Mucosa of descending colon (tissue), 3 donors: ENCODE results near the gene PRR5L. TPM values are rescaled to one million over a fixed set of nuclear protein-coding genes. Genes with fewer than 3 reads are reported as not detected.

ENCODE experiments used
- ATAC-seq: fragments of 200-7000 bp; cut with Tn5 transposase; one replicate; pipeline ENCODE4 v1.9.1; 2020; ENCODE audit warnings: mild to moderate bottlenecking, moderate library complexity
- DNase-seq, 3 donors: peaks; one replicate each; pipeline ENCODE4 v3.0.0-alpha.2; 2020
- H3K36me3 ChIP-seq: fragments of 200-600 bp; one replicate; pipeline ENCODE4 v1.8.0; 2021; ENCODE audit warnings: low read depth, mild to moderate bottlenecking
- H3K4me1 ChIP-seq: fragments of 200-600 bp; one replicate; pipeline ENCODE4 v1.8.0; 2021; ENCODE audit warnings: low read depth, mild to moderate bottlenecking
- H3K4me3 ChIP-seq: fragments of 200-600 bp; one replicate; pipeline ENCODE4 v1.8.0; 2021; ENCODE audit warnings: mild to moderate bottlenecking
- H3K9me3 ChIP-seq: fragments of 200-600 bp; one replicate; pipeline ENCODE4 v1.8.0; 2021; ENCODE audit warnings: mild to moderate bottlenecking
- intact Hi-C, 2 donors: fragments of 100-400 bp; cut with DNase I in 1 of 2; cut with micrococcal nuclease in 1 of 2; formaldehyde crosslinking; loops; one replicate each; pipeline versions ENCODE4 v1.11.0 to v1.11.1; 2022; cut with DNase I, micrococcal nuclease
- total RNA-seq, 3 donors: library from RNA; stranded (reverse); fragmentation: NEBNext Ultra II Directional in 2 of 3; extraction: Animal tissue kit (Norgen Biotek cat#: 25700) in 2 of 3; gene quantifications; one replicate each; pipeline versions ENCODE4 v1.2.1 to v1.2.4, GENCODE V29; 2021 to 2023
- TF ChIP-seq, protein P1 (sequence below): fragments of 200-600 bp; IDR thresholded peaks from one replicate; pipeline ENCODE4 v1.8.0; 2022; ENCODE audit warnings: antibody characterized with exemption, mild to moderate bottlenecking
- donor health status: DM: no; HTN: no; CAD: no; lungs with moderate emphysema.
- donor health status: DM: no; HTN: no; CAD: no.
- donor health status: DM: no; HTN: yes; CAD: no.

PRR5L gene
- total RNA-seq, 3 donors from 2014 or later: 138 to 250 (median 203) TPM

GRCh38 chr11:36407356-36407755, 111.3 kb downstream of the PRR5L start:
- DNase-seq (no peak), ATAC-seq (no peak)
- H3K36me3 ChIP-seq: peaks cover 6% of the 10 kb centered on the region

GRCh38 chr11:36408498-36409136, 112.5 kb downstream of the PRR5L start:
- Histone ChIP-seq H3K4me3 (no peak overlapping the region), H3K9me3 (no peaks in the 10 kb centered on the region), H3K36me3 (peaks cover 6% of the 10 kb centered on the region), H3K4me1 (peaks cover 8% of the 10 kb centered on the region)
- TF ChIP-seq, protein P1, sequence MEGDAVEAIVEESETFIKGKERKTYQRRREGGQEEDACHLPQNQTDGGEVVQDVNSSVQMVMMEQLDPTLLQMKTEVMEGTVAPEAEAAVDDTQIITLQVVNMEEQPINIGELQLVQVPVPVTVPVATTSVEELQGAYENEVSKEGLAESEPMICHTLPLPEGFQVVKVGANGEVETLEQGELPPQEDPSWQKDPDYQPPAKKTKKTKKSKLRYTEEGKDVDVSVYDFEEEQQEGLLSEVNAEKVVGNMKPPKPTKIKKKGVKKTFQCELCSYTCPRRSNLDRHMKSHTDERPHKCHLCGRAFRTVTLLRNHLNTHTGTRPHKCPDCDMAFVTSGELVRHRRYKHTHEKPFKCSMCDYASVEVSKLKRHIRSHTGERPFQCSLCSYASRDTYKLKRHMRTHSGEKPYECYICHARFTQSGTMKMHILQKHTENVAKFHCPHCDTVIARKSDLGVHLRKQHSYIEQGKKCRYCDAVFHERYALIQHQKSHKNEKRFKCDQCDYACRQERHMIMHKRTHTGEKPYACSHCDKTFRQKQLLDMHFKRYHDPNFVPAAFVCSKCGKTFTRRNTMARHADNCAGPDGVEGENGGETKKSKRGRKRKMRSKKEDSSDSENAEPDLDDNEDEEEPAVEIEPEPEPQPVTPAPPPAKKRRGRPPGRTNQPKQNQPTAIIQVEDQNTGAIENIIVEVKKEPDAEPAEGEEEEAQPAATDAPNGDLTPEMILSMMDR: no peak
- ATAC-seq (no peak), DNase-seq (no peak)
- intact Hi-C loops: no loop called here

More at GRCh38 chr11:36407356-36407755, 111.3 kb downstream of the PRR5L start:
- intact Hi-C loops: no loop called here
- Histone ChIP-seq H3K9me3 (no peaks in the 10 kb centered on the region), H3K4me3 (no peak overlapping the region), H3K4me1 (peaks cover 16% of the 10 kb centered on the region)
- TF ChIP-seq, protein P1: no peak

DNA sequence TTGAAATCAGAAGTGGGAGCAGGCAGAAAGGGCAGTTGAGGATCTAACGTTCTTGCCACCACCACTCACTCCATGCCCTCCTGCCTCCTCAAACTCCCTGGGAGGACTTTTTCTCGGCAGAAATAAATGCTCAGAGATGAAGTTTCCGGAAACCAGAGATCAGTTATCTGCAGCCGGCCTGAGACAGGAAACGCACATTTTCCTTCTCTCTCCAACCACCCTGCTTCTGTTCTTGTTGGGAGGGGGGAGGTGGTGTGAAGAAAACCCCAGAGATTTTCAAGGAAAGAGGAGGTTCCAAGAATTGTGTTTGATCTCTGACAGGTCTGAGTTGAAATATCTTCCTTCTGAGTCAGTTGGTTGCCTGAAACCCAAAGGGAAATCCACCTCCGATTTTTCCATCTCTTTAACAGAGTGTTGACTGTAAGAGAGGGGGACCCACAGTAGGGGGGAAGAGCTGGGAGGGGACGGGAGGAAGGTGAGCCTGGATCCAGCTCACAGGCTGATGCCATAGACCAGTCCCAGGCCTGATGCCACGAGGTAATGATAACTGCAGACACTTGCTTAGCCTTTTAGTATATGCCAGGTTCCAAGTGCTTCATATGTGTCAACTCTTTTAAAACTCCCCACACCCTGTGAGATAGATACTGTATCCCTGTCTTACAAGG, 113.2 kb downstream of the PRR5L start:
- Histone ChIP-seq H3K36me3 (peaks cover 6% of the 10 kb centered on the region), H3K4me3 (no peak overlapping the region), H3K4me1 (peaks cover 3% of the 10 kb centered on the region), H3K9me3 (no peaks in the 10 kb centered on the region)
- intact Hi-C loops: no loop called here
- ATAC-seq (peak; percentile 16), DNase-seq (no peak)
- TF ChIP-seq, protein P1: no peak

DNA sequence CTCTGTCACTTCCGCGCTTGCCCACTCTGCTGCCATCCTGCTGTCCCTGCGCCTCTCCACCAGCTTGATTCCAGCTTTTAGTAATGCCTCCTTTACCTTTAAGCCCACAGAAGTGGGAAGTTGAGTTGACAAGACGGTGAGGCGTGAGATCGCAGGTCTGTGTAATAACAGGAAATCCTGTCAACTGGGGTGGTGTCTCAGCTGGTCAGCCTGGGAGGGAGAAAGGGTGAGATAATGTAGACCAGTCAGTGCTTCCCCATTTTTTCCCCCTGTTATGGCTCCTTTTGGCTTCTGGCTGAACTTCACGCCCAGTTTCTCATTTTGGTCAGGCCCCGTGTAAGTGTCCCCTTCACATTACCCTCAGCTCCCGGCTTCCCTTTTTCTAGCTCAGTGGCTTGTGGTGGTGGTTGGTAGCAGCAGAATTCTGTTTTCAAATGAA, 115.1 kb downstream of the PRR5L start:
- peaks cover 3% of the 10 kb centered on the region for H3K4me1 ChIP-seq
- ATAC-seq (peak; percentile 76), DNase-seq (peak in 2 of 3 donors; percentile 25 to 54)
- TF ChIP-seq, protein P1: no peak
- no peak overlapping the region for H3K4me3 ChIP-seq
- H3K36me3 ChIP-seq: peaks cover 6% of the 10 kb centered on the region
- intact Hi-C loops: no loop called here
- H3K9me3 ChIP-seq: no peaks in the 10 kb centered on the region

- H3K9me3 ChIP-seq: no peaks in the 10 kb centered on the region
- ATAC-seq: no peak
- peaks cover 3% of the 10 kb centered on the region for H3K4me1 ChIP-seq
- intact Hi-C loops: no loop called here
- no peak for DNase-seq
- peaks cover 4% of the 10 kb centered on the region for H3K36me3 ChIP-seq
- no peak overlapping the region for H3K4me3 ChIP-seq
- TF ChIP-seq, protein P1: no peak
Measured at GRCh38 chr11:36412781-36413383, 116.8 kb downstream of the PRR5L start.
